HG03432 (cell line): ENCODE data around the gene WASF2.
"Not testable (repeated sequence)": the region's sequence is repeated elsewhere in the genome, so short reads cannot be mapped to it uniquely, and the experiment has no call there.

ENCODE experiments used
- ATAC-seq: cut with Tn5 transposase; IDR thresholded peaks from one replicate; pipeline ENCODE4 v1.9.1; 2021; ENCODE audit warnings: mild to moderate bottlenecking, moderate library complexity; ENCODE audit not compliant: unreplicated experiment

Gene WASF2

GRCh38 chr1:27463916-27464315 lies 26.1 kb downstream of the WASF2 start:
- not testable (repeated sequence) for ATAC-seq

DNA sequence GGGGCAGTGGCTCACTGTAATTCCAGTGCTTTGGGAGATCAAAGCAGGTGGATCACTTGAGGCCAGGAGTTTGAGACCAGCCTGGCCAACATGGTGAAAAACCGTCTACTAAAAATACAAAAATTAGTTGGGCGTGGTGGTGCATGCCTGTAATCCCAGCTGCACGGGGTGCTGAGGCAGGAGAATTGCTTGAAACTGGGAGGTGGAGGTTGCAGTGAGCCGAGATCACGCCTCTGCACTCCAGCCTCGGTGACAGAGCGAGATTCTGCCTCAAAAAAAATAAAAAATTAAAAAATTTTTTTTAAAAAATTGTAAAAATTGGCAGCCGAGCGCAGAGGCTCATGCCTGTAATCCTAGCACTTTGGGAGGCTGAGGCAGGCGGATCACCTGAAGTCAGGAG lies 31.4 kb downstream of the WASF2 start:
- not testable (repeated sequence) for ATAC-seq

GRCh38 chr1:27455139-27455811 lies 34.7 kb downstream of the WASF2 start:
- ATAC-seq = no peak

DNA sequence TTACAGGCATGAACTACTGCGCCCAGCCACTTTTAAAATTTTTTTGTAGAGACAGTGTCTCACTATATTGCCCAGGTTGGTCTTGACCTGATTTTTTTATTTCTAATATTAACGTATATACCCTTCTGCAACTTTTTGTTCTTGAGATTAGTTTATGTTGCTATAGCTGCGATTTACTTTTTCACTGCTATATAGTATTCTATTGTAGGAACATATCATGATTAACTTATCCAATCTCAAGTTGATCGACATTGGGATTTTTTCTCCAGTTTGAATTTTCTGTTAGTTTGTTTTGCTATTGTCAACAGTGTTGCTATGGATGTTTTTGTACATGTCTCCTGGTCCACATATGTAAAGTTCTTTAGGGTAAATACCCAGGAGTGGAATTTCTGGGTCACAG lies 35.4 kb downstream of the WASF2 start:
- no peak for ATAC-seq

GRCh38 chr1:27451343-27451742 lies 38.6 kb downstream of the WASF2 start:
- no peak for ATAC-seq

- ATAC-seq = no peak
Measured at GRCh38 chr1:27448982-27449381, 41.0 kb downstream of the WASF2 start.

- ATAC-seq = no peak
Measured at GRCh38 chr1:27447883-27448282, 42.1 kb downstream of the WASF2 start.

DNA sequence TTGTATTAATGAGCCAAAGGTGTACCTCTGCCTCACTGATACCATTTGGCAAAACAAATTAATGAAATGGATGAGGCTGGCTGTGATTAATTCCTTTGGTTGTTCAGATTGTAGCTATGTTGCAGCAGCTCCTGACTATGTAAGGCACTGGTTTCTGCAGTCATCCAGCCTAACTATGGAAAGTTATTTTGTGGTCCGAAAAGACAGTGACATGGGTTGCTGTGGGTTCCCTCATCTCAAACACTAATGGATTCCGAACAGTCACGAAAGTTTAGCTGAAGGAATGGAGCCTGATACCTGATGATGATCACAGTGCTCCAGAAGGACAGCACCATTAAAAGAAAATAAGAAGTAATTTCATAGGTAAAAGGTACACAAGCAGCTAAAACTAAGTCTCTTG lies 42.6 kb downstream of the WASF2 start:
- no peak for ATAC-seq

- ATAC-seq = no peak
Measured at GRCh38 chr1:27446496-27447020, 43.4 kb downstream of the WASF2 start.

- ATAC-seq = peak; percentile 40
Measured at GRCh38 chr1:27445177-27445936, 44.6 kb downstream of the WASF2 start.

DNA sequence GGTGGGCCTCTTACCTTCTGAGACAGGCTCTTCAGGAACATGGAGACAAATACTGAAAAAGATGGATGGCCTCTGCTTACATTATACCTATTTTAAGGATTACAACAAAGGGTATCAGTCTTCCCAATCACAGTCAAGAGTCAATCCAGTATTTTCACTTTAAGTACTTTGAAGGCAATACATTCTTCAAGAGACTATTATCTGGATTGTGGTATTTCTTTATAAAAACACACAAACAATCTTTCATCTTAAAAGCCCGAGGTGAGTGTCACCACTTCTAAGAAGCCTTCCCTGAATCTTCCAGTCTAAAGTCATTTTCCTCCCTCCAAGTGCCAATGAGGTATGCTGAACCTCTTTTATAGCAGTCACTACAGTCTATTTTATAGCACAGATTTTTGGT lies 45.3 kb downstream of the WASF2 start:
- no peak for ATAC-seq

DNA sequence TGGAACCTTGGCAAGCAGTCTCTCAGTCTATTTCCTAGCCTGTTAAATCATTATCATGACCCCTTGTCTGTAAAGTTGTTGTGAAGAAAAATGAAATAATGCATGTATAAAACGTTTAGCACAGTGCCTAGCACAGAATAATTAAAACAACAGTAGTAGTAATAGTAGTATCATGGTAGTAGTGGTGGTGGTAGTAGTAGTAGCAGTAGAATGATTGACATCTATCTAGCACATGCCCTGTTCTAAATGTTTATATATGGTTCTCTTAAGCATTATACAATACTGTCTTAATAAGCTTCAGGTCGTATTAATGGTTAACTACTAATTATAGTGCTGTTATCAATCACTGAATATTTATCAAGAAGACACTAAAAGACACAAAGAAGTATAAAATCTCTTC lies 50.8 kb downstream of the WASF2 start:
- ATAC-seq = no peak

- no peak for ATAC-seq
Measured at GRCh38 chr1:27438621-27439061, 51.3 kb downstream of the WASF2 start.

GRCh38 chr1:27436204-27437159 lies 53.5 kb downstream of the WASF2 start:
- peak; percentile 40 for ATAC-seq

DNA sequence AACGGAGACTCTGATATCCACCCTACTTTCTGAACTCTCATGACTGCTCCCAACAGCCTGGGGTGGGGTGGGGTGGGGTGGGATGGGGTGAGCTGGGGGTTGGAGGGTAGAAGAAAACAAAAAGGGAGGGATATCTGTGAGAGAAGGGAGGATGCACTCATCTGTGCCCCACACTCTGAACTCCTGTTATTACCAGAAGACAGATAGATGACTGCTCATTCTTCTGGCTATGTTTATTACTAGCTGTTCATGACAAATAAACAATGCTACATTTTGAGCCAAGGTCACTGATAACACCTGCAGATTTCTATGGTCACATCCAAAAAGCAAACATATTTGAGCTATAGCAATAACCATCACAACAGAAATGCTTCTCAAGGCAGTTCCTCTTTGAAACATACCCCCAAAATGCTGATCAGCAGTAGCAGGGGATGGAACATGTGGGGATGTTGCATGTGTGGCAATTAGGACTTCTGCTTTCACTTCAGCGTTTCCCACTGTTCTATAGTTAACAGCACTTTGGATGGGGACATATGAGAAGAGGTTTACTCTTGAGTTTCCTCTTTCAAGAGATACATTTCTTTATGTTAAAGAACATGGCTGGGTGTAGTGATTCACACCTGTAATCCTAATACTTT lies 54.3 kb downstream of the WASF2 start:
- ATAC-seq = no peak

DNA sequence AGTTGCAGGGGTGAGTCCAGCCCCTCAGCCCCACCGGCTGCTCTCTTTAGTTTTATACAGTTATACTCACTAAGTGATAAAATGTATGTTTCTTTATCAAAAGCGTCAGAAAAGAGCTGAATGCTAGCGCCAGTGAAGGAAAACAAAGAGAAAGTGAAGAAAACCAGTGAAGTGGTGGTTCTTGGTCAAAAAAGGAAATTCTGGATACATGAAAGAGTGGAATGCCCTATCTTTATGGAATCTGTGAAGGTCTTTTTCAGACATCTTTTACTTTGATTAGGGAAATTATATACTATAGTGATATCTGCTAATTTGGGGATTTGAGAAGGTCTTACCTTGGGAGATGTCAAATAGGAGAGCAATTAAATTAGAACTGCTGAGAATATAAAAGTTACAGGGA lies 56.3 kb downstream of the WASF2 start:
- ATAC-seq = no peak

DNA sequence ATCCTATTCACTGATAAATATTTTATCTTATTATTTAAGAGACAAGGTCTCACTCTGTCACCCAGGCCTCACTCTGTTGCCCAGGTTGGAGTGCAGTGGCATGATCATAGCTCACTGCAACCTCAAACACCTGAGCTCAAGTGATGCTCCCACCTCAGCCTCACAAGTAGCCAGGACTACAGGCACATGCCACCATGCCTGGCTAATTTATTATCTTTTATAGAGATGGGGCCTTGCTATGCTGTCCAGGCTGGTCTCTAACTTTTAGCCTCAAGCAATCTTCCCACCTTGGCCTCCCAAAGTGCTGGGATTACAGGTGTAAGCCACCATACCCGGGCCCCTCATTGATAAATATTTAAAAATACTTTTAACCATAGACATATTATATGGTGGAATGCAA lies 57.2 kb downstream of the WASF2 start:
- ATAC-seq = not testable (repeated sequence)

DNA sequence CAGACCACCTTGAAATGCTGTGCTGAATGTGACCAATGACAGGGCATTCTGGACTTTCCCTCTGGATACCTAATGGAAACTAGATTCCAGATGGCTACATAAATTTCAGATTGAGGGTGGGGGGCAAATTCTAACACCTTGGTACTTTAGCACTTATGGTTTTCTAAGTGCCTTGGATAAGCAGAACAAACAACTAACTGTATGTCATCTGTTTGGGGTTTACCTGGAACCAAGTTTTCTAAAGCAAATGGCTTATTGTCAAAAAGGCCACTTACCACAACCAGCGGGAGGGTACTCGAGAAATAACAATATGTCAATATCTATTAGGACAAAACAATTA lies 58.4 kb downstream of the WASF2 start:
- no peak for ATAC-seq

DNA sequence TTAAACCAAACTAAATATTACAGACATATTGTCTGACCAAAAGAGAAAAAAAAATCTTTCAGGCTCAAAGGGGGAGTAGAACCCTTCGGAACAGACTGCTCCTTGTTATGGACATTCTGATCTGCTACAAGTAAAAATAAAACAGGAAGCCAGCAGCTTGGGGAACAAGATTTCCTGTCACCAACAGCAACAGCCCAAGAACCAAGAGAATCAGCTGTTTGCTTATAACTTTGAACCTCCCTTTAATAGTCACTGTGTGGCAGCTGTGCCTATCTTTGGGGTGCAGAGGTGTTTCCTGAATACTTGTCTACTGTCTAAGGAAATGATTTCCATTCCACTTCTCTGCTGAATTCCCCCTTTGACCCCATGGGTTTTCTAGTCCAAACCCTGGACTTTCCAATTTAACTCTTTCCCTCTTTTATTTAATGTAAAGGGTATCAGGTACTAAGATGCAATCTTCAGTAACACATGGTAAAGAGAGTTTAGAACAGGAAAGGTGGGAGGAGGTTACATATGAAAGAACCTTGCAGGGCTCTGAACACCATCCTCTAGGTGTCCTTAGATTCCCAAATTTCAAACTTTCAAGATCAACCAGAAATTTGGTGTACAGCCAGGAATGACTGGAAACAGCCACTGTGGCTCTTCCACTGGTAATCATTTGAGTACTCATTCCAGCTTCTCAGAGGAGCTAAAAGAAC lies 58.9 kb downstream of the WASF2 start:
- no peak for ATAC-seq

DNA sequence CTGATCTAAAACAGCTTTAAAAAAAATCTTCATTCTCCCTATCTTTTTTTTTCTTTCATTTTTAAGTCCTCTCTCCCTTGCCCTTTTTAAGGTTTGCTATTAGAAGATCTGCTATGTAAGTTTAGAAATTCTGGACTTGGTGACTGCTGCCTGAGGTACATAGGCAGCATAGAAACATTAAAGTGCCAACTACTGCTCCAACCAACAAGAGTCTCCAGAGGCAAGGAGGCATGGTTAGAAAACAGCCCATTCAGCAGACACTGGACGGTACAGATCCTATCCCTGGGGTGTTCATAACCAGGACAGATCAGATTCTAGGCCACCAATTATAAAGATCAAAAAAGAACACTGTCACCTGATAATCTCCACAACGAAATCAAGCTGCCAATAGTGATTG lies 60.9 kb downstream of the WASF2 start:
- ATAC-seq = no peak
